ENCODE measurements around the gene DYNLRB1.
"Not testable (repeated sequence)": the region's sequence is repeated elsewhere in the genome, so short reads cannot be mapped to it uniquely, and the experiment has no call there.

Gene DYNLRB1

DNA sequence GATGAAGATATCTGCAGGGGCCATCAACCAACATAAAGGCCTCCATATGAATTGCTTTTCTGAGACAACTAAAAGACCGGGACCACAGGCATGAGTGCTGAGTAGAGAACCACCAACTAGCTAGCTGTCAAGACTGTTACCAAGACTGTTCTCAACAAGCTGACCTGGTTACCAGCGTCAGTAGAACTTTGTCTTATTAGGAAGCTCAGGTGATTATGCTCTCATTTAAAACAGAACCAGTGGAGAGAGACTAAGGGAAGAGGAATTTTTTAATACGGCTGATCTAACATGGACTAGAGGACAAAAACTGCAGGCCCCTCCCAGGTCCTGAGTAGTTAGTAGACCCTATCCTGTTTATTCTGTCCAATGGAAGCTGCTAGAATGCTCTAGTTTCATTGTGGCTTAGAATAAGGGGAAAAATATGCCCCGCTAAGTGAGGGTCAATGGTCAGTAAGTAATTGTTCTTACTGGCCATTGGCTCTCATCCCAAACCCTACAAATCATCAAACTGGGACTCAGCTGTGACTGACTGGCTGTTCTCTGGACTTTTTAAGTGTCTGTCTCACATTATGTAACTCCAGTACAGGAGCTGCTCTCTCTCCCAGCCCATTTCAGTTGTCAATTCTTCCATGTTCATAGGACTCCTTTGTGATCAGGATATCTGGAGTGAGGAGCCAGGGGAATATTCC, 3.8 kb upstream of the DYNLRB1 start:
- no peak for DNase-seq (ENCODE audit: low read depth)

DNA sequence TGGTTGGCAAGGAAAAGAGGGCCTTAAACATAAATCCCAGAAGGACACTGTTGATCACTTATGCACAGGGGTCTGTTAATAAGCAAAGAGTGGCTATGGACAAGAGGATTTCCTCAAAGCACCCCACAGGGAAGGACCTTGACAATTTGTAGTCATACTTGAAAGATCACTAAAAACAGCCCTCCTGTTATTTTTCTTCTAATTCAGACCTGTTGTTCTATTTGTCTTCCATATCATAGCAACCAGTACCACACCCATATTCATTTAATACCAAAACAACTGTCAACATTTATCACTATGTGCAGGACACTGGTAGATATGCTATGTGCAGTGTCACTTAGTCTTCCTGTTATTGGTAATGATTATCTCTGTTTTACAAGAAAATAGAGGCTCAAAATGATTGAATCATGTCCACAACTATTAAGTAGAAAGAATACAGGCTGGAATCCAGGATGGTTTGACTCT, 3.2 kb upstream of the DYNLRB1 start:
- DNase-seq (ENCODE audit: low read depth) = no peak

DNA sequence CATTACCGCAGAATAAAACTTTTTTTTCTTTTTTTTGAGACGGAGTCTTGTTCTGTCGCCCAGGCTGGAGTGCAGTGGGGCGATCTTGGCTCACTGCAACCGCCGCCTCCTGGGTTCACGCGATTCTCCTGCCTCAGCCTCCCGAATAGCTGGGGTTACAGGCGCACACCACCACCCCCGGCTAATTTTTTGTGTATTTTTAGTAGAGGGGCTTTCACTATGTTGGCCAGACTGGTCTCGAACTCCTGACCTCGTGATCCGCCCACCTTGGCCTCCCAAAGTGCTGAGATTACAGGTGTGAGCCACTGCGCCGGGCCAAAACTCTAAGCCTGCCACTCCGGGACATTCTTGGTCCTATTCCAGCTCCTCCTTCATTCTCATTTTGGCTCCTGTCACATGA, 2.2 kb upstream of the DYNLRB1 start:
- not testable (repeated sequence) for DNase-seq (ENCODE audit: low read depth)

DNA sequence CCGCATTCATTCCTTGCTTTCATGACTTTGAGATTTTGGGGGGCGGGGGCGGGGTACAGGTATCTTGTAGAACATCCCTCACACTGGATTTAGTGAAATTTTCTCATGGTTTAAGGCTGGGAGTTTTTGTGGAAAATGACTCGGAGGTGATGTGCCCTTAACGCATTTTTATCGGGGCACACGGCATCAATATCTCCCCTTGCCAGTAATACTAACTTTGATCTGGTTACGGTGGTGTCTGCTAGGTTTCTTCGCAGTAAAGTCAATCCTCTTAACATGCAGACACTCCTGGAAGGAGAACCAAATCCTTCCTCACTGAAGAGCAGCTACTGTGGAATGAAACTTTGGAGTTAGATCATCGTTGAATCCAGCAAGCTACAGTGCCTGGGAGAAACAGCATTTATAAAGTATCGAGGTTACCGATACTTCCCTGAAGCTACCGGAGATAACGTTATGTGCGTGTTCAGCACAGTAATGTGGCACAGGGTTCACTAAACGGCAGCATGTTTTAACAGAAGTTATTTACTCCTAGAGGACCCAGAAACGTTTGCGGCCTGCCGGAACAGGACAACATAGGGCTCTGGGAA, 1.2 kb upstream of the DYNLRB1 start:
- DNase-seq (ENCODE audit: low read depth) = no peak

DNA sequence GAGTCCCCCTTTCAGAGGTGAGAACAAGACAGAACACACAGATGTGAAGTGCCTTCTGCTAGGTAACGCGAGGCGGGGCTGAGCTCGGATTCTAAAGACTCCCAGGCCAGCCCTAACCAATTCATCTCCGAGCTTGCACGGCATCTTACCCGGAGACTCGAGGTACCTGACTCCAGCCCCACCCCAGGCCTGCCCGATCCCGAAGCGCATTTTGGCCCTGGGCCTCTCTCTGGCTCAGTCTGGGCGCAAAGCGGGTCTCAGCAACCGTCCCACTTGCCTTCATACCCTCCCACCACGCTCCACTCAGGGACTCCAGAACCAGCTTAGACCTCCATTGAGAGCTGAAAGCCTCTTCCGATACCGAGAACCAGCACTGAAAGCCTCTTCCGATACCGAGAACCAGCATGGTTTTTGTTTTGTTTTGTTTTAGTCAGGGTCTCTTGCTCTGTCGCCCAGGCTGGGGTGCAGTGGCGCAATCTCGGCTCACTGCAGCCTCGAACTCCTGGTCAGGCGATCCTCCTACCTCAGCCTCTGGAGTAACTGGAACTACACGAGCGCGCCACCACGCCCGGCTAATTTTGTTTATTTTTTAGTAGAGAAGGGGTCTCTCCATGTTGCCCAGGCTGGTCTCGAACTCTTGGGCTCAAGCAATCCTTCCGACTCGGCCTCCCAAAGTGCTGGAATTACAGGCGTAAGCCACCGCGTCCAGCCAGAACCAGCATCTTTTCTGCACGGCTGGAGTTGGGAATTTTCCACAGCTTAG, 557 bp upstream of the DYNLRB1 start:
- no peak for DNase-seq (ENCODE audit: low read depth)

DNA sequence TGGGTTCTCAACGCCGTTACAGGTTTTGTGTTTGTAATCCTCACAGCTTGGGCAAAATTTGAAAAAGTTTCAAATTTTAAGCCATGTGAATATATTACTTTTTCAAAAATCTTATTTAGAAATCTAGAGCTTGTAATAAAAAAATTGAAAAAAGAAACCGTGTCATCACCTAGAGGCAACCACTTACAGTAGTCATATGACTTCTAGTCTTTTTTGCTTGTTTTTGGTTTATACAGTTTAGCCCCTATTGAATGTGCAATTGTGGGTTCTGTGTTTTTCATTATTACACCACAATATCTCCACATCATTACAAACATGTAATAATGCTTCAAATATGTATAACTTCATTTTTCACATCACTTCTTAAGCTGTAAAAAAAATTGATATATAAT, 888 bp downstream of the DYNLRB1 start:
- no peak for DNase-seq (ENCODE audit: low read depth)

DNA sequence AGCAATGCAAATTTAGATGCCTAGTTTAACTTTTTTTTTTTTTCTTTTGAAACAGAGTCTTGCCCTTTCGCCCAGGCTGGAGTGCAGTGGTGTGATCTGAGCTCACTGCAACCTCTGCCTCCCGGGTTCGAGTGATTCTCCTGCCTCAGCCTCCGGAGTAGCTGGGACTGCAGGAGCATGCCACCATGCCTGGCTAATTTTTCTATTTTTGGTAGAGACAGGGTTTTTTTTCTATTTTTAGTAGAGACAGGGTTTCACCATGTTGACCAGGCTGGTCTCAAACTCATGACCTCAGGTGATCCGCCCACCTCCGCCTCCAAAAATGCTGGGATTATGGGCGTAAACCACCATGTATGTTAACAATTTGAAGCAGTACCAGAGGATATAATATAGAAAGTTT, 2.6 kb downstream of the DYNLRB1 start:
- DNase-seq (ENCODE audit: low read depth) = not testable (repeated sequence)

DNA sequence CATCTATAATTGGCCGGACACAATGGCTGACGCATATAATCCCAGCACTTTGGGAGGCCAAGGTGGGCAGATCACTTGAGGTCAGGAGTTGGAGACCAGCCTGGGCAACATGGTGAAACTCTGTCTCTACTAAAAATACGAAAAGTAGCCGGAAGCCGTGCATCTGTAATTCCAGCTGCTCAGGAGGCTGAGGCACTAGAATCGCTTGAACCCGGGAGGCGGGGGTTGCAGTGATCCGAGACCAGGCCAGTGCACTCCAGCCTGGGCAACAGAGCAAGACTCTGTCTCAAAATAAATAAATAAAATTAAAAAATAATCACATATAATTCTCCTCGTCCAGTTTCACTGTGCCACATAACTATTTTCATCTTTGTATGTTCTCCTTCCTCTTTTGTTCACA, 3.6 kb downstream of the DYNLRB1 start:
- DNase-seq (ENCODE audit: low read depth) = not testable (repeated sequence)

DNA sequence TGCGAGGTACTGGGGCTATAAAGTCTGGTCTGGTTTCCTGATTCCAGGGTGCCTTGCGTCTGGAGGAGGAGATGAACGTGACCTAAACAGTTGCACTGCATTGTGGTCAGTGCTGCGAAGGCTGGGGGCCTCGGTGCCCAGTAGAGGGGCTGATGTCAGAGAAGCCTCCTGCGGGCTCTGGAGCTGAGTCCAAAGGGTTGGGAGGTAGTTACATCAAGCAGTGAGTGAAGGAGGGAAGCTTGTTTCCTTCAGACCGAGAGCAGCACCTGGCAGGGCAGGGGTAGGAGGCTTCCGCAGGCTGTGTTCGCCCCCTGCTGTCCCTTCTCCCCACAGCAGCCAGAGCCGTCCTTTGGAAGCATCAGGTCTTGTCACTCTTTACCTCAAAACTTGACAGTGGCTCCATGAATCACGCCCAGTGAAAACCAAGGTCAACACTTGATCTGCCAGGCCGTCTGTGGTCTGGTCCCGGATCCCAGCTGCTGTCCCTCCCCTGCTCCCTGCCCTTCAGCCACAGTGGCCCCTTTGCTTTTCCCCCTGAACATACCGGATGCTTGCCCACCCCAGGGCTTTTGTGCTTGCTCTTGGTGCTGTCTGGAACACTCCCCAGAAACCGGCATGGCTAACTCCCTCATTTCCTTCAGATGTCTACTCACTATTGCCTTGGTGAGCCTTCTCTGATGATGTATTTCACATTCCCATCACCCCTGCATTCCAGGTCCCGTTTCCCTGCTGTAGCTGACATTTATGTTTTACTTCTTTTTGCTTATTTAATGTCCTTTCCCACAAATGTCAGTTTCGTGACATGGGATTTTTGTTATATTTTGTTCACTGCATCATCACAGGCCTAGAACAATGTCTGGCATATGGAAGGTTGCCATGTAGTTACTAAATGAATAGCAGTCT, 7.0 kb downstream of the DYNLRB1 start:
- peak; percentile 47 for DNase-seq (ENCODE audit: low read depth)

DNA sequence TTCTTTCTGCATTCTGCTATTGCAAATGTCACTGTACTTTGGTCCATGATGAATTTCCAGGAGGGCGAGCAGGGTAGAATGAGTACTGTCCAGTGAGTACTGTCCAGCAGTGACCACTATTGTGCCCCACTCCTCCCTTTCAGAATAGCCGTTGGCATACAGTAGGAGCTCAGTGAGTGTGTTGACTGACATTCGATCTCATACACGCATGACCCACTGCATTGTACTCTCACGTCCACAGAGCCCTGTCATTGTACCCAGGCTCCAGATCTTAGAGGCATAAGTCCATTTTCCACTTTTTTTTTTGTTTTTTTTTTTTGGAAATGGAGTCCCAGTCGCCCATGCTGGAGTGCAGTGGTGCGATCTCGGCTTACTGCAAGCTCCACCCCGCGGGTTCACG, 8.2 kb downstream of the DYNLRB1 start:
- DNase-seq (ENCODE audit: low read depth) = no peak

DNA sequence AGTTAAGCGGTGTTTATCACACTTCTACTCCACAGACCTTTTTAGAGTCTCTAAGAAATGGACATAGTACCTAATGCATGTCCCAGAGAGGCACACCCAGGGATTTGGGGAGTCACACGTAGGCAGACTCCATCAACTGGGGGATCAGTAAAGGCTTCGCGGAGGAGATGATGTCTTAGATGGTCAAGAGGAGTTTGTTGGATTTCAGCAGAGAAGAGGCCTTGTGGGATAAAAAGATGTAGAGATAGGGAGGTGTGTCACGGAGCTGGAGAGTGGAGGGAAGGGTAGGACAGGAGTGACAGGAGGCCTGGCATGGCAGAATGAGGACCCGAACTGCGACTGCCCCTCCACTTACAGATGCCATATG, 9.1 kb downstream of the DYNLRB1 start:
- DNase-seq (ENCODE audit: low read depth) = no peak

DNA sequence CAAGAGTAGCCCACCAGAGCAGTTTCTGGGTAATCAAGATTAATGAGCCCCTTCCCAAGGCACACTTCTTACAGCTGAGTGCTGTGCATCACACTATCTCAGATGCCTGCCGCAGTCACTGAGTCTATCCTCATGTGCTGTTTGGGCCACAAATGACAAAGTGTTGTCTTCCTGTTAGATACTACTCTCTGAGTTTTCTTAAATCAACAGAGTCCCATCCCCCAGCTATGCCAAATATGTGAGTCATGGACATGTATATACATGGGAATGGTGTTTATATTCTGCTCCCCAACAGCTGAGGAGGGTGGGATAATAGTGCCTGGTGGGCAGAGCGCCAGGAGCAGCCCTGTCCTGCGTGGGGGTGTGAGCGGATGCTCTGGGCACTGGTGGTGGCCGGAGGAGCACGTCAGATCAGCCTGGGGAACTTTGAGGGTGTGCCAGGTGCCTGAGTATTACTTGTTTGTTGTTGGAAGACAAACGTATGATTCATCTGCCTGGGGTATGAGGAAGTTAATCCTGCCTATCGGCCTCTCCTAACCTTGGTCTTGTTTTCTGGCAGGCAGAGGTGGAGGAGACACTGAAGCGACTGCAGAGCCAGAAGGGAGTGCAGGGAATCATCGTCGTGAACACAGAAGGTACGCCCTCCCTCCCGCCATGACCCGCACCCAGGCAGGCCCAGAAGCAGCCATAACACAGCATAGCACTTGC, 9.6 kb downstream of the DYNLRB1 start:
- DNase-seq (ENCODE audit: low read depth) = peak; percentile 85

DNA sequence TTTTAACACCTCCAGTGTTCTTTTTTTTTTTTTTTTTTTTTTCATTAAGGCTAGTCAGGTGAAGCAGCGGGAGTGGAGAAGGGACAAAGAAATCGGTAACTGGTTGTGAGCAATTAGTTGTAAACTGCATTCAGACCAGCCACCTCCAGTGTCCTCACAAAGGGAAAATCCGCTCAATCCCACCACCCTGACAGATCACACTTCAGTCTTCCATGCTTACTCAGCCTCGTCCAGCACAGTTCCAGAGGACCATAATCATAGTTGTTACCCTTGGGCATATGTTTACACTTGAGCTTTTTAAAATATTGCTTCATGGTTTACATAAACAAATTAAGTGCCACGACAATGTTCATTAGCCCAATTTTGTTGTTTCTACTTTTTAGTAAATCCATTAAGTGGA, 10.2 kb downstream of the DYNLRB1 start:
- DNase-seq (ENCODE audit: low read depth) = no peak

DNA sequence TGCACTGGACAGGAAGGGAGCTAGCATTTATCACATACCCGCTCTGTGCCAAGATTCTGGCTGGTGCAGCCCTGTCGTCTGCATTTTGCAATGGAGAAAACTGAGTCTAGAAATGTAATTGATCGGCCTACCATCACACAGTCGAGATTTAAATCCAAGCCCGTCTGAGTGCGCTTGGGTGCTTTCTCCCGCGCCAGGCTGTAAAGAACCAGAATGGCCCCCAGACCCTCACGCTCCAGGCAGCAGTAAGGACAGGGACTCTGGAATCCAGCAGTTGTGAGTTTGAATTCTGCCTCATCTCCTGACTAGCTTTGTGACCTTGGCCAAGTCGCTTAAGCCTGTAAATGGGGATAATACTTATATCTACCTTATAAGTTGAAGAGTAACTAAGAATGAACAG, 10.8 kb downstream of the DYNLRB1 start:
- no peak for DNase-seq (ENCODE audit: low read depth)

DNA sequence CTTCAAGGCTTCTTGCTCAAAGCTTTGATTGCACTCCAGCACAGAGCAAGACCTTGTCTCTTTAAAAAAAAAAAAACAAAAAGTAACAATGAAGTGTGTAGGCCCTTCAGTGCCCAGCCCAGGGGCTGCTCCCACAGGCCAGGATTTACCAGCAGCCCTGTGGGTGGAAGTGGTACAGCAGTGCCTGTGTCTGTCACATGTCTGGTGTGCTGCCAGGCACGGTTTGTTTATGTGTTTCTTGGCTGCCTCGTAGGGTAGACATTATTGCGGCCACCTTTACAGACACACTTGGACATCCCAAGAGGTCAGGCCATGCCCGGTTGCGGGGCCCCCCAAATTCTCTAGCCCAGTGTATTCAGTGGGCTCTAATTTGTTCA, 12.7 kb downstream of the DYNLRB1 start:
- no peak for DNase-seq (ENCODE audit: low read depth)

DNA sequence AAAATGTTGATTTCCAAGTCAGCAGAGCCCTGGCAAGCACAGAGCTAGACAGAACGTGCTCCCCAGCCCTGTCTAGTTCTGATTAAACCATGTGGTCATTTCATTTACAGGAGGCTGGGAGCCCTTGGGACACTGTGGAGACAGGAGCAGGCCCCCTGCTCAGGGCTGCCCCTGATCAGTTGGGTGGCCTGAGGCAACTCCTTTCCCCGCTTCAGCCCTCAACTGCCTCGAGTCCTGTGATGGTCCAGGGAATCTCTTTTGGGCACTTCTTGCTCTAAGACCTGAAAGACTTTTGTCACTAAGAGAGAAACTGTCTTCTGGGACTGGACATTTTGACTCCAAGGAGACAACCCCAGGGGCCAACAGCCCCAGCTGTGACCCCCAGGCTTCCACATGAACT, 13.5 kb downstream of the DYNLRB1 start:
- DNase-seq (ENCODE audit: low read depth) = no peak

DNA sequence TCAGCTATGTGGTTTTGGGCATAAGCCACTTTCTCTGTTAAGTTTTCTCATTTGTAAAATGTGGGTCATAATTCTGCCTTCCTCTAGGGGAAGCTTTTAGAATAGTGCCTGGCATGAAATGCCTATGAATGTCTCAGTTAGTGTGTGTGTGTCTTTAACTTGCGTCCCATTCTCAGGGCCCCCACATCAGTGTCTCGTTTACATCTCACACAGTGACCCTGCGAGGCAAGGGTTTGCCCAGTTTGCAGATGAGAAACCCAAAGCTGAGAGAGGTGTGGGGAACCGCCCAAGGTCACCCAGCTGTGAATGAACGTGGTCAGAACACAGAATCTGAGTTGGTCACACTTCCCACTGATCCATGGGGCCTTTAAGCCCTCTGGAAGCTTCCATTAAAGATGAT, 14.1 kb downstream of the DYNLRB1 start:
- DNase-seq (ENCODE audit: low read depth) = no peak

DNA sequence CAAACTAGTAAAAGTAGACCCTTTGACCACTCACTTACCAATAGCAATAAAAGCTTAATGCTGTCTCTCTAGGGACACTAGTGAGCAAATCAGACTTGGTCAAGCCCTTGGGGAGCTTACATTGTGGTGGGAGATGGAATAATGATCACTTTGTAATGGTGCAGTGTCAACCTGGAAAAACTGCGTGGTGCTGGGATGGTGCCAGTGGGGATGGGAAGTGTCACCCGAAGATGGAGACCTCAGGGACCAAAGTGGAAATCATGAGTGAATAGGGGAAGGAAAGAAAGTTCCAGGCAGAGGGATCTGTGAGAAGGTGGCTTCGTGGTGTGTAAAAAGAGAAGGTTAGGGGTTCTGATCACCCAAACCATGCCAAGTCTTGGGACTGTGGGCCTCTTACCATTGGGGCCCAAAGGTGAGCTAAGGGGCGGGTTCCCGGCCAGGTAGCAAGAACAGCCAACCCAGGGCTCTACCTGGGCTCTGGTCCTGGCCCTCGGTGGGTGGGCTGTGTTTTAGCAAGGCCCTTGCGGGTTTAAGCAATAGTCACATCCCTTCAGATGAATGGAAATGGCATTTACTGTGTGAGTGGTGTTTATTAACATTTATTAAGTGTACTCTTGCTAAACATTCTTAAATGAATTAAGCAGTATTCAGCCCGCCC, 15.5 kb downstream of the DYNLRB1 start:
- DNase-seq (ENCODE audit: low read depth) = no peak

DNA sequence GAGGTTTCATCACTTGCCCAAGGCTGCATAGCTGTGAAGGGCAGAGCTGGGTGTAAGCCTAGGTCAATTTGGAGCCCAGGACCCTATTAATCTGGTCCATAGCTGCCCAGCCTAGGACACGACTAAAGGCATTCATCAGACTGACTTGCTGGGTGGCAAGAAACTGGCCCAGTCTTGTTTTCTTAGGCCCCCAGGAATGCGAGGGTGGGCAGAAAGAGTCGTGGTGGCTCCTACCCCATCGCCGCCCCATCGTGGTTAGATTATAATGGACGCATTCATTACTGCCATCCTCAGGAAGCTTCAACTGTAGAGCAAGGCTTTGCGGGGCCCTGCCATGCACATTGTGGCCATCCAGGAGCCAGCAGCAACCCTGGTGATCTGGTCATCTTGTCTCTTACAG, 16.1 kb downstream of the DYNLRB1 start:
- no peak for DNase-seq (ENCODE audit: low read depth)

DNA sequence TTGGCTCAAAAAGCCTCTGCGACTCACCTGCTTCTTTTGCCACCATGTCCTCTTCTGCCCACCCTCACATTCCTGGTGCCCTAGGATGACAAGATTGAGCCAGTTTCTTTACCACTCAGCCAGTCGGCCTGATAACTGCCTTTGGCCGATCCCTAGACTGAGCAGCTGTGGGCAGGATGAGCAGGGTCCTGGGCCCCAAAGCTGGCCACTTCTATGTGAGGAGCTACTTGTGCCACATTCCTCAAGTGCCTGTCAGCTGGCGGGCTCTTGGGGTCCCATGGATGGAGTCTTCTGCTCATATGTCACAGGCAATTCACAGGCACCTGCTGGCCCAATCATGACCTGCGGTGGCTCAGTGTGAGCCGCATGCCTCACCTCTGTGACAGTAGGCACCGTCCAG, 16.5 kb downstream of the DYNLRB1 start:
- DNase-seq (ENCODE audit: low read depth) = no peak

All from stromal cell of bone marrow (primary cell).